ENCODE results near the gene LRRC3. TPM values are rescaled to one million over a fixed set of nuclear protein-coding genes. Genes with fewer than 3 reads are reported as not detected.
"Not testable (repeated sequence)": the region's sequence is repeated elsewhere in the genome, so short reads cannot be mapped to it uniquely, and the experiment has no call there.

LRRC3 gene
- total and polyA plus RNA-seq, 7 experiments from 2014 or later, result 0.06 to 3.3 (median 0.89) TPM

DNA sequence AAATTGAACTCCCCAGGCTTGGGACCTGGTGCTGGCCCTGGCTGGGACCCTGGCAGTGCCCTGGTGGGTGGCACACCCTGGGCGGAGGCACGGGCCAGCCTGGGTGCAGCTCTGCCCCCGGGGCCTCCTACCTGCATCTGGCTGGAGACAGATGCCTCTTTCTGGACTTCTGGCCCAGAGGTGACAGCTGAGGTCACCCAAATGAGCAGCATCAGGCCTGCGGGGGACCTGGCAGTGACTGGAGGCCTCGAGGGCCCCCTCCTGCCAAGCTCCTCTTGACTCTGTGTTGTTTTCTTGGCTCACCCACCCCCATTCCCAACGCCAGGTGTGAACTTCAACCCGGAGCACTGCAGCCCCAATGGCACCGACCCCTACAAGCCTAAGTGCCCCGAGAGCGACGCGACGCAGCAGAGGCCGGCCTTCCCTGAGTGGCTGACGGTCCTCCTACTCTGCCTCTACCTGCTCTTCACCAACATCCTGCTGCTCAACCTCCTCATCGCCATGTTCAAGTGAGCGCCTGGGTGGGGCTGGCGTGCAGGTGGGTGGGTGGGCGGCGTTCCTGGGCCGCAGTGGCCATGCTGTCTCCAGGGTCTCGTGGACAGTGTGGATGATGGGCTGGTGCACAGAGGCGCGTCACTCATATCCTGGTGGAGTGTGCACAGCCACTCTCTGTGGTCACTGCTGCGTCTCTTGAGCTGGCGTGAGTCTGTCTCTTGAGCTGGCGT is 41.6 kb upstream of the LRRC3 start:
- Histone ChIP-seq H3K27me3 (ENCODE audit: control insufficient read depth in 2 of 2, insufficient read depth in 2 of 2, low read length in 2 of 2) (no peaks in the 10 kb centered on the region), H3K4me3 (ENCODE audit: low read length) (no peak overlapping the region), H3K9me3 (ENCODE audit: control insufficient read depth in 2 of 3, low read length in 3 of 3) (no peaks in the 10 kb centered on the region), H3K4me1 (ENCODE audit: control insufficient read depth in 2 of 2, insufficient read depth in 2 of 2, low read length in 2 of 2) (no peaks in the 10 kb centered on the region), H3K27ac (ENCODE audit: low read depth, low read length) (no peak overlapping the region), H3K36me3 (ENCODE audit: control insufficient read depth in 2 of 3, insufficient read depth in 3 of 3, low read length in 3 of 3) (peaks cover 0 to 4% (median 0%) of the 10 kb centered on the region in 3 experiments)
- Mint-ChIP-seq H3K9me3 (peaks cover 0 to 12% (median 0%) of the 10 kb centered on the region in 11 donors), H3K27me3 (no peaks in the 10 kb centered on the region), H3K36me3 (peaks cover 0 to 58% (median 8%) of the 10 kb centered on the region in 5 donors), H3K27ac (no peak overlapping the region), H3K4me1 (peaks cover 0 to 4% (median 0%) of the 10 kb centered on the region in 7 donors), H3K4me3 (no peak overlapping the region)
- DNase-seq (peak in 1 of 9 donors; percentile 3), ATAC-seq (no peak)
- POLR2A ChIA-PET, result no interaction called here
- CTCF ChIA-PET, result no interaction called here
- intact Hi-C loops (cut with micrococcal nuclease), result no loop called here

GRCh38 chr21:44414291-44415072 is 40.8 kb upstream of the LRRC3 start:
- peaks cover 0 to 4% (median 0%) of the 10 kb centered on the region in 3 experiments for H3K36me3 ChIP-seq (ENCODE audit: control insufficient read depth in 2 of 3, insufficient read depth in 3 of 3, low read length in 3 of 3)
- intact Hi-C loops (cut with micrococcal nuclease), result no loop called here
- POLR2A ChIA-PET, result no interaction called here
- no peaks in the 10 kb centered on the region for H3K4me1 ChIP-seq (ENCODE audit: control insufficient read depth in 2 of 2, insufficient read depth in 2 of 2, low read length in 2 of 2)
- H3K9me3 ChIP-seq (ENCODE audit: control insufficient read depth in 2 of 3, low read length in 3 of 3), result no peaks in the 10 kb centered on the region
- peaks cover 0 to 8% (median 0%) of the 10 kb centered on the region in 11 donors for H3K9me3 Mint-ChIP-seq
- H3K4me3 Mint-ChIP-seq, result no peak overlapping the region
- H3K36me3 Mint-ChIP-seq, result peaks cover 0 to 58% (median 13%) of the 10 kb centered on the region in 5 donors
- DNase-seq, result no peak
- H3K4me3 ChIP-seq (ENCODE audit: low read length), result no peak overlapping the region
- ATAC-seq, result no peak
- H3K27ac ChIP-seq (ENCODE audit: low read depth, low read length), result no peak overlapping the region
- CTCF ChIA-PET, result no interaction called here
- H3K27me3 ChIP-seq (ENCODE audit: control insufficient read depth in 2 of 2, insufficient read depth in 2 of 2, low read length in 2 of 2), result no peaks in the 10 kb centered on the region
- H3K27me3 Mint-ChIP-seq, result no peaks in the 10 kb centered on the region
- peaks cover 0 to 6% (median 0%) of the 10 kb centered on the region in 7 donors for H3K4me1 Mint-ChIP-seq
- H3K27ac Mint-ChIP-seq, result no peak overlapping the region

DNA sequence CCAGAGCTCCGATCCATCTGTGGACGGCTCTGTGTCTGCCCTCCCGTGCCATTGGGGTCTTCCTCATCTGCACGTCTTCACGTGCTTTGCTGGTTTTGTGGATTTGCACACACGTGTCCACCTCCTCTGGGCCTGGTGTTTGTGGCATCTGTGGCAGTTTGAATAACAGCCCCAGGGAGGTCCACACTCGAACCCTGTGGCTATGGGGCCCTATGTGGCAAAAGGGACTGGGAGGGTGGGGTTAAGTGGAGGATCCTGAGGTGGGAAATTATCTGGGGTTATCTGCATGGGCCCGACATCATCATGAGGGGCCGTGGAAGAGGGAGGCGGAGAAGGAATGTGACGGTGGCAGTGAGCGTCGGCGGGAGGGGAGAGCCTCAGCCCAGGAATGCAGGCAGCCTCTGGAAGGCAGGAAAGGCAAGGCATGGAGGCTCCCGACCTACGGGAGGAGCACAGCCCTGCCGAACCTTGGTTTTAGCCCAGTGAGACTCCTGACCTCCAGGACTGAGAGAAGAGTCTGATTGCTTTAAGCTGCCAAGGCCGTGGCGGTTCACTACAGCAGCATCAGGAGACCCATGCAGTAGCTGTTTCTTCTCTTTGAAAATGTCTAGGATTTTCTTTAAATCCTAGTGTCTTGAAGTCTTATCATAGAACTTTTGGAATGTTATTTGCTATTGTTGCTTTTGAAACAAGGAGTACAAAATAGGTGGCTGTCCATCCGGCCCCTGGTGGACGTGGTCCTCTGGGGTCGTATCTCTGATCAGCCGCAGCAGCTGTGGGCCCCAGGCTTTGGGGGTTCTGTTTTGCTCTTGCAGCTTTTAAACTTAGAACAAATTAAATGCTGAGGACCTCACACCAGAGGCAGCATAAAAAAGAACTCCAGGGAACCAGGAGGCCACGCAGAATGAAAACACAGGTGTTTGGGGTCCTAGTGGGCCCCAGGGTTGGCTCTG is 40.0 kb upstream of the LRRC3 start:
- Mint-ChIP-seq H3K4me1 (peaks cover 0 to 9% (median 0%) of the 10 kb centered on the region in 7 donors), H3K27ac (peak overlapping the region in 1 of 9 donors; percentile 55), H3K27me3 (no peaks in the 10 kb centered on the region), H3K9me3 (peaks cover 0 to 8% (median 0%) of the 10 kb centered on the region in 11 donors), H3K4me3 (no peak overlapping the region), H3K36me3 (peaks cover 0 to 57% (median 17%) of the 10 kb centered on the region in 5 donors)
- no peak for DNase-seq
- no peak for ATAC-seq
- no peak overlapping the region for H3K27ac ChIP-seq (ENCODE audit: low read depth, low read length)
- intact Hi-C loops (cut with micrococcal nuclease), result no loop called here
- CTCF ChIA-PET, result no interaction called here
- POLR2A ChIA-PET, result no interaction called here
- no peaks in the 10 kb centered on the region for H3K27me3 ChIP-seq (ENCODE audit: control insufficient read depth in 2 of 2, insufficient read depth in 2 of 2, low read length in 2 of 2)
- peaks cover 0 to 4% (median 0%) of the 10 kb centered on the region in 3 experiments for H3K36me3 ChIP-seq (ENCODE audit: control insufficient read depth in 2 of 3, insufficient read depth in 3 of 3, low read length in 3 of 3)
- no peaks in the 10 kb centered on the region for H3K9me3 ChIP-seq (ENCODE audit: control insufficient read depth in 2 of 3, low read length in 3 of 3)
- H3K4me3 ChIP-seq (ENCODE audit: low read length), result no peak overlapping the region
- H3K4me1 ChIP-seq (ENCODE audit: control insufficient read depth in 2 of 2, insufficient read depth in 2 of 2, low read length in 2 of 2), result no peaks in the 10 kb centered on the region

- Histone ChIP-seq H3K27ac (ENCODE audit: low read depth, low read length) (no peak overlapping the region), H3K4me1 (ENCODE audit: control insufficient read depth in 2 of 2, insufficient read depth in 2 of 2, low read length in 2 of 2) (no peaks in the 10 kb centered on the region), H3K9me3 (ENCODE audit: control insufficient read depth in 2 of 3, low read length in 3 of 3) (no peaks in the 10 kb centered on the region), H3K4me3 (ENCODE audit: low read length) (no peak overlapping the region), H3K36me3 (ENCODE audit: control insufficient read depth in 2 of 3, insufficient read depth in 3 of 3, low read length in 3 of 3) (peaks cover 0 to 4% (median 0%) of the 10 kb centered on the region in 3 experiments), H3K27me3 (ENCODE audit: control insufficient read depth in 2 of 2, insufficient read depth in 2 of 2, low read length in 2 of 2) (no peaks in the 10 kb centered on the region)
- peaks cover 0 to 52% (median 17%) of the 10 kb centered on the region in 5 donors for H3K36me3 Mint-ChIP-seq
- H3K4me1 Mint-ChIP-seq, result peaks cover 0 to 9% (median 0%) of the 10 kb centered on the region in 7 donors
- no peaks in the 10 kb centered on the region for H3K27me3 Mint-ChIP-seq
- POLR2A ChIA-PET, result no interaction called here
- ATAC-seq, result no peak
- no peak for DNase-seq
- CTCF ChIA-PET, result no interaction called here
- no peak overlapping the region for H3K4me3 Mint-ChIP-seq
- H3K27ac Mint-ChIP-seq, result no peak overlapping the region
- intact Hi-C loops (cut with micrococcal nuclease), result no loop called here
- H3K9me3 Mint-ChIP-seq, result peaks cover 0 to 8% (median 0%) of the 10 kb centered on the region in 11 donors
Measured at GRCh38 chr21:44416193-44416592, 39.1 kb upstream of the LRRC3 start.

- H3K36me3 ChIP-seq (ENCODE audit: control insufficient read depth in 2 of 3, insufficient read depth in 3 of 3, low read length in 3 of 3); H3K9me3 Mint-ChIP-seq; H3K4me1 Mint-ChIP-seq; H3K27me3 Mint-ChIP-seq; H3K4me3 ChIP-seq (ENCODE audit: low read length); POLR2A ChIA-PET; CTCF ChIA-PET; DNase-seq; intact Hi-C loops (cut with micrococcal nuclease); H3K27ac Mint-ChIP-seq; H3K4me1 ChIP-seq (ENCODE audit: control insufficient read depth in 2 of 2, insufficient read depth in 2 of 2, low read length in 2 of 2); ATAC-seq; H3K27ac ChIP-seq (ENCODE audit: low read depth, low read length); H3K27me3 ChIP-seq (ENCODE audit: control insufficient read depth in 2 of 2, insufficient read depth in 2 of 2, low read length in 2 of 2); H3K4me3 Mint-ChIP-seq; H3K9me3 ChIP-seq (ENCODE audit: control insufficient read depth in 2 of 3, low read length in 3 of 3): not testable (repeated sequence)
- H3K36me3 Mint-ChIP-seq, result peaks cover 0 to 43% (median 9%) of the 10 kb centered on the region in 5 donors
Measured at GRCh38 chr21:44417621-44418107, 37.6 kb upstream of the LRRC3 start.

DNA sequence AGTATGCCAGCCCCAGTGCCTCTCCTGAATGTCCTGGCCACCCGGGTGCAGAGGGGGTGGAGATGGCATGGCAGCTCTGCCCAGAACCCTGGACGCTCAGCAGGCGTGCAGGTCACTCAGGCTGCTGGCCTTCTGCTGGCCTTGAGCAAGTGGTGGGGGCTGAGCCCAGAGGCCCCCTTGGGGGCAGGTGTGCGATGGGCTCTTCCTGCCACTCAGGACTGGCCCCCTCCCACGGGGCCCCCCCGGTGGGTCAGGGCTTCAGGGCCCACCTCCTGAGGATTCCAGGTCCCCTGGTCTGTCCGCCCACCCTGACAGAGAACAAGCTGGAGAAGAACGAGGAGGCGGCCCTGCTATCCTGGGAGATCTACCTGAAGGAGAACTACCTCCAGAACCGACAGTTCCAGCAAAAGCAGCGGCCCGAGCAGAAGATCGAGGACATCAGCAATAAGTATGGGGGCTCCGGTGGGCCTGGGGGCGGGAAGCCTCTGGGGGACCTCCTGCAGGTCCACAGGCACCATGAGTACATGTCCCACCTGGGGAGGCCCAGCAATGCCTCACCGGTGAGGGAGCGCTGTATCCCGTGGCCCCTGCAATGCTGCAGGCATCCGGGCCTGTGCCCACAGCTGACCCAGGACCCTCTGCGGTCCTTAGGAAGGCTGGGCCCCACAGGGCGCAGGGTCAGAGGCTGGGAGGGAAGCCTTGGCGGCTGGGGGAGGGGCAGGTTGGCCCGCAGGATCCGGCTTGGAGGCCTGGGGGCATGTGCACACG is 37.0 kb upstream of the LRRC3 start:
- Histone ChIP-seq H3K27ac (ENCODE audit: low read depth, low read length) (no peak overlapping the region), H3K36me3 (ENCODE audit: control insufficient read depth in 2 of 3, insufficient read depth in 3 of 3, low read length in 3 of 3) (peaks cover 0 to 4% (median 0%) of the 10 kb centered on the region in 3 experiments), H3K4me1 (ENCODE audit: control insufficient read depth in 2 of 2, insufficient read depth in 2 of 2, low read length in 2 of 2) (no peaks in the 10 kb centered on the region), H3K4me3 (ENCODE audit: low read length) (no peak overlapping the region), H3K9me3 (ENCODE audit: control insufficient read depth in 2 of 3, low read length in 3 of 3) (no peaks in the 10 kb centered on the region), H3K27me3 (ENCODE audit: control insufficient read depth in 2 of 2, insufficient read depth in 2 of 2, low read length in 2 of 2) (no peaks in the 10 kb centered on the region)
- H3K4me3 Mint-ChIP-seq, result no peak overlapping the region
- CTCF ChIA-PET, result no interaction called here
- POLR2A ChIA-PET, result no interaction called here
- no peak overlapping the region for H3K27ac Mint-ChIP-seq
- DNase-seq (no peak), ATAC-seq (no peak)
- intact Hi-C loops (cut with micrococcal nuclease), result no loop called here
- peaks cover 0 to 8% (median 0%) of the 10 kb centered on the region in 11 donors for H3K9me3 Mint-ChIP-seq
- H3K4me1 Mint-ChIP-seq, result peaks cover 0 to 5% (median 0%) of the 10 kb centered on the region in 7 donors
- H3K36me3 Mint-ChIP-seq, result peaks cover 0 to 40% (median 9%) of the 10 kb centered on the region in 5 donors
- H3K27me3 Mint-ChIP-seq, result no peaks in the 10 kb centered on the region

Measured in naive thymus-derived CD4-positive, alpha-beta T cell (primary cell).